Caco-2 (cell line): ENCODE results near the gene COX10. TPM values are rescaled to one million over a fixed set of nuclear protein-coding genes. Genes with fewer than 3 reads are reported as not detected.
A peak's percentile ranks its signal among the peaks of the same experiment; 100 is the strongest.

Source experiments
- BruUV-seq: library from RNA; stranded (reverse); fragments of 400-500 nt; replicated peaks from 2 replicates; lab custom pipeline; 2021; lab: Mats Ljungman, UMichigan
- CTCF ChIA-PET: fragments of 300-600 bp; sonication (Branson Sonifier 250); formaldehyde crosslinking; loops from one replicate; lab custom pipeline; 2022; ENCODE audit warnings: antibody characterized with exemption; lab: Charles Lee
- POLR2A ChIA-PET: fragments of 300-600 bp; sonication (Branson Sonifier 250); formaldehyde crosslinking; loops from one replicate; lab custom pipeline; 2022; ENCODE audit warnings: antibody characterized with exemption; lab: Charles Lee
- DNase-seq, 2 experiments: peaks; one replicate each; pipeline versions ENCODE4 v3.0.0 to v3.0.0-alpha.2; 2020 to 2022
- H3K27me3 ChIP-seq: replicated peaks from 2 replicates; pipeline ENCODE4 v1.6.0; 2011; ENCODE audit warnings: low read length; ENCODE audit not compliant: control insufficient read depth, insufficient read depth
- H3K36me3 ChIP-seq: 2 replicates; pipeline ENCODE4 v1.5.1; 2011; ENCODE audit warnings: low read length; ENCODE audit not compliant: control insufficient read depth, insufficient read depth
- H3K4me1 ChIP-seq: fragments of 250-450 bp; sonication (Bioruptor Pico); 2 replicates; pipeline ENCODE4 v1.5.1; 2020; ENCODE audit warnings: mild to moderate bottlenecking
- H3K4me3 ChIP-seq: 2 replicates; pipeline ENCODE4 v1.5.1; 2011; ENCODE audit warnings: low read depth, mild to moderate bottlenecking, control low read depth, low read length
- H3K9me3 ChIP-seq: fragments of 250-450 bp; sonication (Bioruptor Pico); 2 replicates; pipeline ENCODE4 v1.5.1; 2020; ENCODE audit warnings: mild to moderate bottlenecking, moderate library complexity
- H3K27ac Mint-ChIP-seq: one replicate; pipeline ENCODE4 v1.8.0; 2022; ENCODE audit warnings: mixed read lengths; ENCODE audit not compliant: unreplicated experiment
- H3K27me3 Mint-ChIP-seq: one replicate; pipeline ENCODE4 v1.8.0; 2022; ENCODE audit warnings: mixed read lengths; ENCODE audit not compliant: insufficient read depth, unreplicated experiment
- H3K36me3 Mint-ChIP-seq: one replicate; pipeline ENCODE4 v1.8.0; 2022; ENCODE audit warnings: mild to moderate bottlenecking, mixed read lengths; ENCODE audit not compliant: insufficient read depth, unreplicated experiment
- H3K4me1 Mint-ChIP-seq: one replicate; pipeline ENCODE4 v1.8.0; 2022; ENCODE audit warnings: low read depth, mixed read lengths; ENCODE audit not compliant: unreplicated experiment
- H3K4me3 Mint-ChIP-seq: one replicate; pipeline ENCODE4 v1.8.0; 2022; ENCODE audit warnings: mild to moderate bottlenecking, moderate library complexity, mixed read lengths; ENCODE audit not compliant: unreplicated experiment
- H3K9me3 Mint-ChIP-seq: one replicate; pipeline ENCODE4 v1.8.0; 2022; ENCODE audit warnings: mixed read lengths; ENCODE audit not compliant: unreplicated experiment
- CTCF ChIP-seq, 2 experiments: fragments of 200-600 bp in 1 of 2; IDR thresholded peaks; 1 replicate in 1 of 2; 2 replicates in 1 of 2; pipeline versions ENCODE4 v1.5.1 to v1.8.0; 2011 to 2022; ENCODE audit warnings: antibody characterized with exemption in 1 of 2, control low read depth in 1 of 2, inconsistent platforms in 1 of 2, low read depth in 1 of 2, low read length in 1 of 2, mild to moderate bottlenecking in 1 of 2, moderate library complexity in 1 of 2; ENCODE audit not compliant: insufficient read depth in 1 of 2, severe bottlenecking in 1 of 2, unreplicated experiment in 1 of 2
- intact Hi-C: fragments of 100-400 bp; cut with micrococcal nuclease; formaldehyde crosslinking; loops from one replicate; pipeline ENCODE4 v1.10.0; 2022; ENCODE audit not compliant: unreplicated experiment
- total RNA-seq: library from RNA; stranded (reverse); gene quantifications from 2 replicates; pipeline ENCODE4 v1.2.3, GENCODE V29; 2022

The COX10 gene
- total RNA-seq, 1 experiment from 2014 or later: 13.5 TPM

GRCh38 chr17:14198013-14198412 is 128.7 kb downstream of the COX10 start:
- DNase-seq: peak; percentile 1 to 35
- Mint-ChIP-seq H3K4me1 (no peaks in the 10 kb centered on the region), H3K27me3 (no peaks in the 10 kb centered on the region), H3K4me3 (no peak overlapping the region), H3K36me3 (peaks cover 6% of the 10 kb centered on the region), H3K27ac (no peak overlapping the region), H3K9me3 (no peaks in the 10 kb centered on the region)
- CTCF ChIA-PET: no interaction called here
- Histone ChIP-seq H3K9me3 (no peaks in the 10 kb centered on the region), H3K27me3 (no peaks in the 10 kb centered on the region), H3K4me3 (no peak overlapping the region), H3K4me1 (no peaks in the 10 kb centered on the region), H3K36me3 (no peaks in the 10 kb centered on the region)
- POLR2A ChIA-PET: no interaction called here
- intact Hi-C loops: no loop called here
- BruUV-seq: no TSS peak
- no peak for TF ChIP-seq CTCF (IDR thresholded peaks at IDR 0.05; ENCODE audit: insufficient read depth in 1 of 2, low read depth in 1 of 2, low read length in 1 of 2, severe bottlenecking in 1 of 2, unreplicated experiment in 1 of 2)

GRCh38 chr17:14198575-14198974 is 129.3 kb downstream of the COX10 start:
- intact Hi-C loops: no loop called here
- Mint-ChIP-seq H3K36me3 (peaks cover 6% of the 10 kb centered on the region), H3K9me3 (no peaks in the 10 kb centered on the region), H3K4me1 (no peaks in the 10 kb centered on the region), H3K27me3 (no peaks in the 10 kb centered on the region), H3K4me3 (no peak overlapping the region), H3K27ac (no peak overlapping the region)
- POLR2A ChIA-PET: no interaction called here
- no peaks in the 10 kb centered on the region for H3K27me3 ChIP-seq
- no peaks in the 10 kb centered on the region for H3K4me1 ChIP-seq
- no peaks in the 10 kb centered on the region for H3K36me3 ChIP-seq
- H3K4me3 ChIP-seq: no peak overlapping the region
- no peak for TF ChIP-seq CTCF (IDR thresholded peaks at IDR 0.05; ENCODE audit: insufficient read depth in 1 of 2, low read depth in 1 of 2, low read length in 1 of 2, severe bottlenecking in 1 of 2, unreplicated experiment in 1 of 2)
- H3K9me3 ChIP-seq: no peaks in the 10 kb centered on the region
- no peak for DNase-seq
- CTCF ChIA-PET: interaction anchor here (0.7 kb wide), 1 partner anchor 101 kb away, joined by 3 read pairs; no protein-coding TSS in a partner anchor
- no TSS peak for BruUV-seq

- Mint-ChIP-seq H3K36me3 (peaks cover 6% of the 10 kb centered on the region), H3K9me3 (no peaks in the 10 kb centered on the region), H3K27me3 (no peaks in the 10 kb centered on the region), H3K4me1 (peaks cover 6% of the 10 kb centered on the region), H3K4me3 (no peak overlapping the region), H3K27ac (no peak overlapping the region)
- H3K36me3 ChIP-seq: no peaks in the 10 kb centered on the region
- H3K9me3 ChIP-seq: no peaks in the 10 kb centered on the region
- POLR2A ChIA-PET: no interaction called here
- H3K27me3 ChIP-seq: no peaks in the 10 kb centered on the region
- no peaks in the 10 kb centered on the region for H3K4me1 ChIP-seq
- no peak for DNase-seq
- CTCF ChIA-PET: no interaction called here
- TF ChIP-seq CTCF (IDR thresholded peaks at IDR 0.05; ENCODE audit: insufficient read depth in 1 of 2, low read depth in 1 of 2, low read length in 1 of 2, severe bottlenecking in 1 of 2, unreplicated experiment in 1 of 2): no peak
- H3K4me3 ChIP-seq: no peak overlapping the region
- intact Hi-C loops: no loop called here
- BruUV-seq: no TSS peak
Measured at GRCh38 chr17:14199601-14200000, 130.3 kb downstream of the COX10 start.
